ENCODE measurements around the gene HLA-DOB.

HLA-DOB gene

GRCh38 chr6:32775071-32775470, 41.7 kb downstream of the HLA-DOB start:
- WGBS (ENCODE audit: extremely low coverage, insufficient coverage, insufficient read length), result no CpG with 5 or more reads among the region's 1 CpG
- Histone ChIP-seq H2AFZ (ENCODE audit: insufficient read depth, low read length, poor library complexity) (no peak overlapping the region), H3K27me3 (ENCODE audit: insufficient read depth, low read length) (no peaks in the 10 kb centered on the region), H3K4me3 (ENCODE audit: low read depth, low read length) (no peak overlapping the region), H3K4me1 (ENCODE audit: control insufficient read depth in 1 of 2, insufficient read depth in 2 of 2, low read length in 2 of 2) (no peaks in the 10 kb centered on the region), H3K79me1 (ENCODE audit: low read length) (no peaks in the 10 kb centered on the region), H3K27ac (ENCODE audit: low read depth, low read length) (no peak overlapping the region), H3K4me2 (ENCODE audit: low read length) (no peak overlapping the region), H2BK12ac (ENCODE audit: low read length) (no peak overlapping the region), H3K4ac (ENCODE audit: low read depth, low read length) (no peak overlapping the region), H3K23ac (ENCODE audit: low read length) (no peak overlapping the region), H3K79me2 (ENCODE audit: control insufficient read depth, insufficient read depth, low read length, poor library complexity) (no peaks in the 10 kb centered on the region), H4K91ac (ENCODE audit: low read depth, low read length) (no peak overlapping the region), H4K8ac (ENCODE audit: low read depth, low read length) (no peak overlapping the region), H3K18ac (ENCODE audit: low read length) (no peak overlapping the region), H3K9me3 (ENCODE audit: insufficient read depth, low read depth, low read length) (no peaks in the 10 kb centered on the region), H2BK120ac (ENCODE audit: insufficient read depth, low read length, poor library complexity) (no peak overlapping the region), H4K12ac (ENCODE audit: low read depth, low read length) (no peak overlapping the region), H3K36me3 (ENCODE audit: control insufficient read depth in 1 of 2, insufficient read depth in 2 of 2, low read length in 2 of 2) (no peaks in the 10 kb centered on the region), H2BK5ac (ENCODE audit: low read depth, low read length, poor library complexity) (no peak overlapping the region), H3K14ac (ENCODE audit: low read length) (no peak overlapping the region), H3K9ac (ENCODE audit: low read length) (no peak overlapping the region), H2AK5ac (ENCODE audit: low read length) (no peak overlapping the region)
- DNase-seq, result no peak

GRCh38 chr6:32774426-32774825, 42.4 kb downstream of the HLA-DOB start:
- Histone ChIP-seq H3K79me1 (ENCODE audit: low read length) (no peaks in the 10 kb centered on the region), H4K8ac (ENCODE audit: low read depth, low read length) (no peak overlapping the region), H2BK12ac (ENCODE audit: low read length) (no peak overlapping the region), H3K27me3 (ENCODE audit: insufficient read depth, low read length) (no peaks in the 10 kb centered on the region), H3K4me2 (ENCODE audit: low read length) (no peak overlapping the region), H2AFZ (ENCODE audit: insufficient read depth, low read length, poor library complexity) (no peak overlapping the region), H3K14ac (ENCODE audit: low read length) (no peak overlapping the region), H3K4ac (ENCODE audit: low read depth, low read length) (no peak overlapping the region), H3K9ac (ENCODE audit: low read length) (no peak overlapping the region), H3K36me3 (ENCODE audit: control insufficient read depth in 1 of 2, insufficient read depth in 2 of 2, low read length in 2 of 2) (no peaks in the 10 kb centered on the region), H3K4me3 (ENCODE audit: low read depth, low read length) (no peak overlapping the region), H2BK120ac (ENCODE audit: insufficient read depth, low read length, poor library complexity) (no peak overlapping the region), H3K23ac (ENCODE audit: low read length) (no peak overlapping the region), H3K18ac (ENCODE audit: low read length) (no peak overlapping the region), H4K12ac (ENCODE audit: low read depth, low read length) (no peak overlapping the region), H3K9me3 (ENCODE audit: insufficient read depth, low read depth, low read length) (no peaks in the 10 kb centered on the region), H2AK5ac (ENCODE audit: low read length) (no peak overlapping the region), H3K79me2 (ENCODE audit: control insufficient read depth, insufficient read depth, low read length, poor library complexity) (no peaks in the 10 kb centered on the region), H2BK5ac (ENCODE audit: low read depth, low read length, poor library complexity) (no peak overlapping the region), H4K91ac (ENCODE audit: low read depth, low read length) (no peak overlapping the region), H3K4me1 (ENCODE audit: control insufficient read depth in 1 of 2, insufficient read depth in 2 of 2, low read length in 2 of 2) (no peaks in the 10 kb centered on the region), H3K27ac (ENCODE audit: low read depth, low read length) (no peak overlapping the region)
- no peak for DNase-seq
- no CpG with 5 or more reads among the region's 1 CpG for WGBS (ENCODE audit: extremely low coverage, insufficient coverage, insufficient read length)

DNA sequence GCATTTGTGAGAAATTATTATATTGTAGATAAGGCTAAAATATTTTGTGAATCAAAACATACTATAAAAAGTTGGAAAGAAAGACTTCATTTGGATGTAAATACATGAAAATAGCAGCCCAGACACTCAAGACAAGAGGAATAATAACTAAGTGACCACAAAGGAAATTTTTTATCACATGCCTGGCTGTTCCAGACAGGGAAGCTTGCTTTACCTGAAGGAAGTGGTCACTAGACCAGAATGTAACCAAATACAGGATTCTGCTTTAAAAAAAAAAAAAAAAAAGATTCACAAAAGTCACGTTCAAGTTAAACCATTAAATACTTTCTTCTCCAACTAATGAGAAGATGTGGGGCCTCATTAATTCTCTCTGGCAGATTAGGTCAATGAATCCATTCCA, 44.1 kb downstream of the HLA-DOB start:
- no peak overlapping the region for H3K14ac ChIP-seq (ENCODE audit: low read length)
- H2BK12ac ChIP-seq (ENCODE audit: low read length), result no peak overlapping the region
- no peak overlapping the region for H4K12ac ChIP-seq (ENCODE audit: low read depth, low read length)
- H3K79me1 ChIP-seq (ENCODE audit: low read length), result no peaks in the 10 kb centered on the region
- H3K23ac ChIP-seq (ENCODE audit: low read length), result no peak overlapping the region
- H3K4ac ChIP-seq (ENCODE audit: low read depth, low read length), result no peak overlapping the region
- no peak overlapping the region for H3K9ac ChIP-seq (ENCODE audit: low read length)
- no peaks in the 10 kb centered on the region for H3K4me1 ChIP-seq (ENCODE audit: control insufficient read depth in 1 of 2, insufficient read depth in 2 of 2, low read length in 2 of 2)
- no peak overlapping the region for H2AK5ac ChIP-seq (ENCODE audit: low read length)
- no peak overlapping the region for H2BK5ac ChIP-seq (ENCODE audit: low read depth, low read length, poor library complexity)
- H3K27ac ChIP-seq (ENCODE audit: low read depth, low read length), result no peak overlapping the region
- H4K91ac ChIP-seq (ENCODE audit: low read depth, low read length), result no peak overlapping the region
- H3K9me3 ChIP-seq (ENCODE audit: insufficient read depth, low read depth, low read length), result no peaks in the 10 kb centered on the region
- no peak overlapping the region for H3K4me2 ChIP-seq (ENCODE audit: low read length)
- no peak overlapping the region for H2BK120ac ChIP-seq (ENCODE audit: insufficient read depth, low read length, poor library complexity)
- DNase-seq, result no peak
- no peak overlapping the region for H3K4me3 ChIP-seq (ENCODE audit: low read depth, low read length)
- no peak overlapping the region for H3K18ac ChIP-seq (ENCODE audit: low read length)
- no peaks in the 10 kb centered on the region for H3K27me3 ChIP-seq (ENCODE audit: insufficient read depth, low read length)
- no CpG with 5 or more reads among the region's 1 CpG for WGBS (ENCODE audit: extremely low coverage, insufficient coverage, insufficient read length)
- H3K79me2 ChIP-seq (ENCODE audit: control insufficient read depth, insufficient read depth, low read length, poor library complexity), result no peaks in the 10 kb centered on the region
- H4K8ac ChIP-seq (ENCODE audit: low read depth, low read length), result no peak overlapping the region
- H2AFZ ChIP-seq (ENCODE audit: insufficient read depth, low read length, poor library complexity), result no peak overlapping the region
- no peaks in the 10 kb centered on the region for H3K36me3 ChIP-seq (ENCODE audit: control insufficient read depth in 1 of 2, insufficient read depth in 2 of 2, low read length in 2 of 2)

DNA sequence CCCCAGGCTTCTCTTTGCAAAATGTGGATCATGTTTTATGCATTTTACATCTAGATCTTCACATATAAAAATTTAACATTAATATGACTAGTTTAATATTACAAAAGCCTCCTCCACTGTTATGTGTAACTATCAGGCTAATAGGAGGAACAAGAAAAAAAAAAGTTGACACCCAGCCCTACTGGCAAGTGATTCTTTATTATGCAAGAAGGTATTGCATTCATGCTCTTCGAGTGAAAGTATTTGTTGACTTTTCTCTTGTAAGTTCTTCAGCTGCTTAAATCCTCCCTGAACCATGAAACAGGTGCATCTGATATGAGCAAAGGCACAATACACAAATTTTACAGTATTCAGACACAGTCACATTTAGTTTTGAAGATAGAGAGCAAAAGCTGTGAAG, 52.8 kb downstream of the HLA-DOB start:
- H3K4ac ChIP-seq (ENCODE audit: low read depth, low read length), result no peak overlapping the region
- no peak overlapping the region for H2AFZ ChIP-seq (ENCODE audit: insufficient read depth, low read length, poor library complexity)
- H3K23ac ChIP-seq (ENCODE audit: low read length), result no peak overlapping the region
- H2BK12ac ChIP-seq (ENCODE audit: low read length), result no peak overlapping the region
- no peak overlapping the region for H4K91ac ChIP-seq (ENCODE audit: low read depth, low read length)
- H3K4me1 ChIP-seq (ENCODE audit: control insufficient read depth in 1 of 2, insufficient read depth in 2 of 2, low read length in 2 of 2), result no peaks in the 10 kb centered on the region
- no peak for DNase-seq
- no peak overlapping the region for H4K8ac ChIP-seq (ENCODE audit: low read depth, low read length)
- H3K9ac ChIP-seq (ENCODE audit: low read length), result no peak overlapping the region
- no peak overlapping the region for H3K4me3 ChIP-seq (ENCODE audit: low read depth, low read length)
- H3K27me3 ChIP-seq (ENCODE audit: insufficient read depth, low read length), result no peaks in the 10 kb centered on the region
- H3K36me3 ChIP-seq (ENCODE audit: control insufficient read depth in 1 of 2, insufficient read depth in 2 of 2, low read length in 2 of 2), result no peaks in the 10 kb centered on the region
- H3K79me1 ChIP-seq (ENCODE audit: low read length), result no peaks in the 10 kb centered on the region
- H3K18ac ChIP-seq (ENCODE audit: low read length), result no peak overlapping the region
- no peak overlapping the region for H2BK5ac ChIP-seq (ENCODE audit: low read depth, low read length, poor library complexity)
- no peaks in the 10 kb centered on the region for H3K79me2 ChIP-seq (ENCODE audit: control insufficient read depth, insufficient read depth, low read length, poor library complexity)
- H4K12ac ChIP-seq (ENCODE audit: low read depth, low read length), result no peak overlapping the region
- no peak overlapping the region for H3K27ac ChIP-seq (ENCODE audit: low read depth, low read length)
- no peak overlapping the region for H3K4me2 ChIP-seq (ENCODE audit: low read length)
- no peak overlapping the region for H2AK5ac ChIP-seq (ENCODE audit: low read length)
- no peak overlapping the region for H3K14ac ChIP-seq (ENCODE audit: low read length)
- peaks cover 1% of the 10 kb centered on the region for H3K9me3 ChIP-seq (ENCODE audit: insufficient read depth, low read depth, low read length)
- no CpG with 5 or more reads among the region's 1 CpG for WGBS (ENCODE audit: extremely low coverage, insufficient coverage, insufficient read length)
- H2BK120ac ChIP-seq (ENCODE audit: insufficient read depth, low read length, poor library complexity), result no peak overlapping the region
